Vagina (tissue), 2 donors: ENCODE data around the gene LIN54. TPM values are rescaled to one million over a fixed set of nuclear protein-coding genes. Genes with fewer than 3 reads are reported as not detected.

Source experiments
- DNase-seq, 2 donors: peaks; one replicate each; pipeline ENCODE4 v3.0.0-alpha.2; 2017; ENCODE audit errors: extremely low spot score in 2 of 2
- H3K27ac ChIP-seq: fragments of 200-600 bp; sonication (generic); one replicate; pipeline ENCODE4 v1.5.1; 2019
- H3K27me3 ChIP-seq: fragments of 200-600 bp; sonication (generic); one replicate; pipeline ENCODE4 v1.5.1; 2019
- H3K36me3 ChIP-seq, 2 donors: fragments of 200-600 bp; sonication (generic); one replicate each; pipeline ENCODE4 v1.5.1; 2017 to 2019
- H3K4me1 ChIP-seq: fragments of 200-600 bp; sonication (generic); one replicate; pipeline ENCODE4 v1.5.1; 2019
- H3K4me3 ChIP-seq, 2 donors: fragments of 200-600 bp; sonication (generic); 1 replicate in 1 of 2; 2 replicates in 1 of 2; pipeline ENCODE4 v1.5.1; 2016 to 2019
- H3K9me3 ChIP-seq: fragments of 200-600 bp; sonication (generic); one replicate; pipeline ENCODE4 v1.5.1; 2019
- CTCF ChIP-seq, 3 experiments: fragments of 450-650 bp in 2 of 3; fragments of 200-600 bp in 1 of 3; sonication (generic) in 1 of 3; IDR thresholded peaks; one replicate each; pipeline ENCODE4 v1.5.1; 2017 to 2019; ENCODE audit warnings: antibody characterized with exemption in 3 of 3, mild to moderate bottlenecking in 2 of 3, moderate library complexity in 2 of 3
- POLR2A ChIP-seq, 2 donors: fragments of 450-650 bp; IDR thresholded peaks; one replicate each; pipeline ENCODE4 v1.6.1; 2017; ENCODE audit warnings: antibody characterized with exemption in 2 of 2, mild to moderate bottlenecking in 2 of 2, moderate library complexity in 2 of 2
- POLR2AphosphoS5 ChIP-seq, 2 donors: sonication (generic); formaldehyde crosslinking; IDR thresholded peaks; one replicate each; pipeline ENCODE4 v1.9.0; 2017; ENCODE audit warnings: antibody characterized with exemption in 2 of 2, mild to moderate bottlenecking in 2 of 2, low read depth in 1 of 2; ENCODE audit not compliant: insufficient read depth in 1 of 2
- intact Hi-C: fragments of 100-400 bp; cut with DNase I; formaldehyde crosslinking; loops from one replicate; pipeline ENCODE4 v1.15.1; 2023
- total RNA-seq: library from RNA; depleted of rRNA; stranded (reverse); fragments of >200 nt; gene quantifications from one replicate; pipeline ENCODE4 v1.2.3, GENCODE V29; 2016

LIN54 gene
- total RNA-seq, 1 donor from 2014 or later: 25.0 TPM

- Histone ChIP-seq H3K27me3 (no peaks in the 10 kb centered on the region), H3K4me1 (no peaks in the 10 kb centered on the region), H3K36me3 (peaks cover 0 to 9% of the 10 kb centered on the region in 2 donors), H3K27ac (no peak overlapping the region), H3K4me3 (no peak overlapping the region), H3K9me3 (no peaks in the 10 kb centered on the region)
- intact Hi-C loops: no loop called here
- no peak for DNase-seq
- TF ChIP-seq POLR2AphosphoS5 (IDR thresholded peaks at IDR 0.05; ENCODE audit: insufficient read depth in 1 of 2, low read depth in 1 of 2) (no peak), CTCF (IDR thresholded peaks at IDR 0.05) (no peak), POLR2A (IDR thresholded peaks at IDR 0.05) (no peak)
Measured at GRCh38 chr4:82947498-82947897, 63.1 kb downstream of the LIN54 start.

- no peak for TF ChIP-seq POLR2A (IDR thresholded peaks at IDR 0.05)
- TF ChIP-seq CTCF (IDR thresholded peaks at IDR 0.05): no peak
- H3K27me3 ChIP-seq: no peaks in the 10 kb centered on the region
- no peak overlapping the region for H3K4me3 ChIP-seq
- H3K4me1 ChIP-seq: no peaks in the 10 kb centered on the region
- no peak overlapping the region for H3K27ac ChIP-seq
- H3K9me3 ChIP-seq: no peaks in the 10 kb centered on the region
- DNase-seq: no peak
- H3K36me3 ChIP-seq: peaks cover 0 to 37% of the 10 kb centered on the region in 2 donors
- intact Hi-C loops: no loop called here
Measured at GRCh38 chr4:82939414-82939813, 71.2 kb downstream of the LIN54 start.

- intact Hi-C loops: loop anchor here (5.0 kb wide), 1 partner anchor 693 kb away; no protein-coding TSS in a partner anchor
- H3K36me3 ChIP-seq: peaks cover 0 to 32% of the 10 kb centered on the region in 2 donors
- no peak for DNase-seq
Measured at GRCh38 chr4:82934441-82934840, 76.2 kb downstream of the LIN54 start.

GRCh38 chr4:82930848-82931755 lies 79.5 kb downstream of the LIN54 start:
- H3K4me1 ChIP-seq: no peaks in the 10 kb centered on the region
- no peak overlapping the region for H3K4me3 ChIP-seq
- no peaks in the 10 kb centered on the region for H3K9me3 ChIP-seq
- TF ChIP-seq POLR2AphosphoS5 (IDR thresholded peaks at IDR 0.05; ENCODE audit: insufficient read depth in 1 of 2, low read depth in 1 of 2) (no peak), POLR2A (IDR thresholded peaks at IDR 0.05) (no peak)
- H3K27ac ChIP-seq: no peak overlapping the region
- DNase-seq: no peak
- H3K36me3 ChIP-seq: peaks cover 0 to 21% of the 10 kb centered on the region in 2 donors
- H3K27me3 ChIP-seq: no peaks in the 10 kb centered on the region
- intact Hi-C loops: loop anchor here (5.0 kb wide), 1 partner anchor 696 kb away; no protein-coding TSS in a partner anchor

More at GRCh38 chr4:82934441-82934840, 76.2 kb downstream of the LIN54 start:
- H3K27ac ChIP-seq: no peak overlapping the region
- no peak overlapping the region for H3K4me3 ChIP-seq
- no peaks in the 10 kb centered on the region for H3K27me3 ChIP-seq
- no peak for TF ChIP-seq POLR2A (IDR thresholded peaks at IDR 0.05)
- no peak for TF ChIP-seq POLR2AphosphoS5 (IDR thresholded peaks at IDR 0.05; ENCODE audit: insufficient read depth in 1 of 2, low read depth in 1 of 2)
- TF ChIP-seq CTCF (IDR thresholded peaks at IDR 0.05): no peak
- no peaks in the 10 kb centered on the region for H3K4me1 ChIP-seq
- H3K9me3 ChIP-seq: no peaks in the 10 kb centered on the region

GRCh38 chr4:82921795-82922194 lies 88.8 kb downstream of the LIN54 start:
- Histone ChIP-seq H3K36me3 (peaks cover 0 to 16% of the 10 kb centered on the region in 2 donors), H3K27ac (no peak overlapping the region), H3K4me1 (no peaks in the 10 kb centered on the region), H3K9me3 (no peaks in the 10 kb centered on the region), H3K4me3 (no peak overlapping the region), H3K27me3 (no peaks in the 10 kb centered on the region)
- intact Hi-C loops: loop anchor here (2.0 kb wide), 1 partner anchor 21 kb away; the partner anchor contains the start of gene THAP9
- no peak for DNase-seq
- no peak for TF ChIP-seq POLR2A (IDR thresholded peaks at IDR 0.05)
- no peak for TF ChIP-seq CTCF (IDR thresholded peaks at IDR 0.05)
